ENCODE results near the gene DKK2. TPM values are rescaled to one million over a fixed set of nuclear protein-coding genes. Genes with fewer than 3 reads are reported as not detected.

The DKK2 gene
- total RNA-seq, 1 donor from 2014 or later: not detected

GRCh38 chr4:107044170-107044569 is 8.1 kb upstream of the DKK2 start:
- H3K4me1 Mint-ChIP-seq (ENCODE audit: low read depth): no peaks in the 10 kb centered on the region
- H3K9me3 Mint-ChIP-seq: peaks cover 14% of the 10 kb centered on the region
- no peaks in the 10 kb centered on the region for H3K36me3 Mint-ChIP-seq (ENCODE audit: low read depth)
- DNase-seq (ENCODE audit: low spot score): no peak
- peaks cover 2% of the 10 kb centered on the region for H3K27me3 Mint-ChIP-seq (ENCODE audit: insufficient read depth)
- H3K4me3 Mint-ChIP-seq: no peak overlapping the region
- intact Hi-C loops (cut with micrococcal nuclease): no loop called here
- H3K27ac Mint-ChIP-seq: no peak overlapping the region

GRCh38 chr4:107037199-107037584 is 1.1 kb upstream of the DKK2 start:
- no peak for DNase-seq (ENCODE audit: low spot score)
- Mint-ChIP-seq H3K36me3 (ENCODE audit: low read depth) (no peaks in the 10 kb centered on the region), H3K4me1 (ENCODE audit: low read depth) (peaks cover 27% of the 10 kb centered on the region), H3K27ac (no peak overlapping the region), H3K4me3 (no peak overlapping the region), H3K27me3 (ENCODE audit: insufficient read depth) (peaks cover 49% of the 10 kb centered on the region), H3K9me3 (no peaks in the 10 kb centered on the region)
- intact Hi-C loops (cut with micrococcal nuclease): no loop called here

GRCh38 chr4:107036584-107037198 is 578 bp upstream of the DKK2 start:
- Mint-ChIP-seq H3K9me3 (no peaks in the 10 kb centered on the region), H3K4me1 (ENCODE audit: low read depth) (peaks cover 27% of the 10 kb centered on the region), H3K27ac (no peak overlapping the region), H3K27me3 (ENCODE audit: insufficient read depth) (peaks cover 49% of the 10 kb centered on the region), H3K4me3 (peak overlapping the region; percentile 65), H3K36me3 (ENCODE audit: low read depth) (no peaks in the 10 kb centered on the region)
- intact Hi-C loops (cut with micrococcal nuclease): no loop called here
- DNase-seq (ENCODE audit: low spot score): no peak

GRCh38 chr4:107034996-107035818 is 906 bp downstream of the DKK2 start:
- peak overlapping the region; percentile 65 for H3K4me3 Mint-ChIP-seq
- peaks cover 52% of the 10 kb centered on the region for H3K27me3 Mint-ChIP-seq (ENCODE audit: insufficient read depth)
- intact Hi-C loops (cut with micrococcal nuclease): no loop called here
- H3K9me3 Mint-ChIP-seq: no peaks in the 10 kb centered on the region
- no peak for DNase-seq (ENCODE audit: low spot score)
- H3K27ac Mint-ChIP-seq: no peak overlapping the region
- peaks cover 27% of the 10 kb centered on the region for H3K4me1 Mint-ChIP-seq (ENCODE audit: low read depth)
- no peaks in the 10 kb centered on the region for H3K36me3 Mint-ChIP-seq (ENCODE audit: low read depth)

- H3K4me3 Mint-ChIP-seq: peak overlapping the region; percentile 24
- no peak for DNase-seq (ENCODE audit: low spot score)
- H3K9me3 Mint-ChIP-seq: no peaks in the 10 kb centered on the region
- H3K36me3 Mint-ChIP-seq (ENCODE audit: low read depth): no peaks in the 10 kb centered on the region
- intact Hi-C loops (cut with micrococcal nuclease): no loop called here
- H3K27me3 Mint-ChIP-seq (ENCODE audit: insufficient read depth): peaks cover 52% of the 10 kb centered on the region
- no peak overlapping the region for H3K27ac Mint-ChIP-seq
- peaks cover 27% of the 10 kb centered on the region for H3K4me1 Mint-ChIP-seq (ENCODE audit: low read depth)
Measured at GRCh38 chr4:107034091-107034995, 1.8 kb downstream of the DKK2 start.

GRCh38 chr4:107027379-107027778 is 8.7 kb downstream of the DKK2 start:
- peaks cover 6% of the 10 kb centered on the region for H3K27me3 Mint-ChIP-seq (ENCODE audit: insufficient read depth)
- H3K4me3 Mint-ChIP-seq: no peak overlapping the region
- H3K4me1 Mint-ChIP-seq (ENCODE audit: low read depth): no peaks in the 10 kb centered on the region
- intact Hi-C loops (cut with micrococcal nuclease): no loop called here
- no peaks in the 10 kb centered on the region for H3K36me3 Mint-ChIP-seq (ENCODE audit: low read depth)
- no peak overlapping the region for H3K27ac Mint-ChIP-seq
- no peaks in the 10 kb centered on the region for H3K9me3 Mint-ChIP-seq
- DNase-seq (ENCODE audit: low spot score): no peak

- Mint-ChIP-seq H3K27me3 (ENCODE audit: insufficient read depth) (no peaks in the 10 kb centered on the region), H3K36me3 (ENCODE audit: low read depth) (no peaks in the 10 kb centered on the region), H3K27ac (no peak overlapping the region), H3K9me3 (no peaks in the 10 kb centered on the region), H3K4me1 (ENCODE audit: low read depth) (no peaks in the 10 kb centered on the region), H3K4me3 (no peak overlapping the region)
- intact Hi-C loops (cut with micrococcal nuclease): no loop called here
- DNase-seq (ENCODE audit: low spot score): no peak
Measured at GRCh38 chr4:107018344-107018735, 17.8 kb downstream of the DKK2 start.

GRCh38 chr4:107017443-107018343 is 18.4 kb downstream of the DKK2 start:
- H3K9me3 Mint-ChIP-seq: no peaks in the 10 kb centered on the region
- intact Hi-C loops (cut with micrococcal nuclease): no loop called here
- no peak for DNase-seq (ENCODE audit: low spot score)

GRCh38 chr4:107011312-107011711 is 24.8 kb downstream of the DKK2 start:
- intact Hi-C loops (cut with micrococcal nuclease): no loop called here
- H3K27ac Mint-ChIP-seq: no peak overlapping the region
- no peaks in the 10 kb centered on the region for H3K9me3 Mint-ChIP-seq
- no peak overlapping the region for H3K4me3 Mint-ChIP-seq
- no peaks in the 10 kb centered on the region for H3K27me3 Mint-ChIP-seq (ENCODE audit: insufficient read depth)
- no peaks in the 10 kb centered on the region for H3K36me3 Mint-ChIP-seq (ENCODE audit: low read depth)
- no peak for DNase-seq (ENCODE audit: low spot score)
- H3K4me1 Mint-ChIP-seq (ENCODE audit: low read depth): no peaks in the 10 kb centered on the region

More at GRCh38 chr4:107017443-107018343, 18.4 kb downstream of the DKK2 start:
- no peaks in the 10 kb centered on the region for H3K27me3 Mint-ChIP-seq (ENCODE audit: insufficient read depth)
- no peaks in the 10 kb centered on the region for H3K4me1 Mint-ChIP-seq (ENCODE audit: low read depth)
- no peaks in the 10 kb centered on the region for H3K36me3 Mint-ChIP-seq (ENCODE audit: low read depth)
- H3K4me3 Mint-ChIP-seq: no peak overlapping the region
- H3K27ac Mint-ChIP-seq: no peak overlapping the region

- intact Hi-C loops (cut with micrococcal nuclease): no loop called here
- no peak overlapping the region for H3K4me3 Mint-ChIP-seq
- H3K9me3 Mint-ChIP-seq: no peaks in the 10 kb centered on the region
- H3K27me3 Mint-ChIP-seq (ENCODE audit: insufficient read depth): no peaks in the 10 kb centered on the region
- H3K4me1 Mint-ChIP-seq (ENCODE audit: low read depth): no peaks in the 10 kb centered on the region
- no peak for DNase-seq (ENCODE audit: low spot score)
- H3K27ac Mint-ChIP-seq: no peak overlapping the region
- no peaks in the 10 kb centered on the region for H3K36me3 Mint-ChIP-seq (ENCODE audit: low read depth)
Measured at GRCh38 chr4:107009196-107009968, 26.7 kb downstream of the DKK2 start.

GRCh38 chr4:107008115-107008514 is 28.0 kb downstream of the DKK2 start:
- Mint-ChIP-seq H3K4me3 (no peak overlapping the region), H3K27me3 (ENCODE audit: insufficient read depth) (no peaks in the 10 kb centered on the region), H3K4me1 (ENCODE audit: low read depth) (no peaks in the 10 kb centered on the region), H3K36me3 (ENCODE audit: low read depth) (no peaks in the 10 kb centered on the region), H3K9me3 (no peaks in the 10 kb centered on the region), H3K27ac (no peak overlapping the region)
- no peak for DNase-seq (ENCODE audit: low spot score)
- intact Hi-C loops (cut with micrococcal nuclease): no loop called here

- H3K4me1 Mint-ChIP-seq (ENCODE audit: low read depth): no peaks in the 10 kb centered on the region
- DNase-seq (ENCODE audit: low spot score): no peak
- no peaks in the 10 kb centered on the region for H3K27me3 Mint-ChIP-seq (ENCODE audit: insufficient read depth)
- H3K4me3 Mint-ChIP-seq: no peak overlapping the region
- H3K27ac Mint-ChIP-seq: no peak overlapping the region
- H3K9me3 Mint-ChIP-seq: no peaks in the 10 kb centered on the region
- H3K36me3 Mint-ChIP-seq (ENCODE audit: low read depth): no peaks in the 10 kb centered on the region
- intact Hi-C loops (cut with micrococcal nuclease): no loop called here
Measured at GRCh38 chr4:107006218-107006617, 29.9 kb downstream of the DKK2 start.

Data from activated T-helper 1 cell treated with anti-CD3 and anti-CD28 coated beads, Interleukin-12 subunit alpha, Interleukin-12 subunit beta, Interleukin-2, Interleukin-4 antibody, amounts not matched to agents 30 ng/mL and 10 ng/mL and 1 ng/mL, durations not matched to agents 14 hours and 24 hours and 36 hours (primary cell).